ENCODE results near the gene RASAL2. TPM values are rescaled to one million over a fixed set of nuclear protein-coding genes. Genes with fewer than 3 reads are reported as not detected.

The RASAL2 gene
- total and polyA plus RNA-seq, 9 of the 15 experiments (the other 6 are each of a cell fraction or from before 2014, with no cell fraction given) = 0.13 to 1.0 (median 0.62) TPM

- 1% methylated on average over 3 of the region's 3 CpGs for WGBS (ENCODE audit: insufficient coverage, low coverage, missing lambda C conversion rate)
- no peak overlapping the region for H3K4me2 ChIP-seq (ENCODE audit: insufficient read depth, low read length)
Measured at GRCh38 chr1:178354816-178355215, 260.9 kb downstream of the RASAL2 start.

More at GRCh38 chr1:178354816-178355215, 260.9 kb downstream of the RASAL2 start:
- BruUV-seq (replicated peaks) = no TSS peak
- Histone ChIP-seq H4K20me1 (replicated peaks; ENCODE audit: control insufficient read depth, insufficient read depth, low read length) (no peaks in the 10 kb centered on the region), H3K9me1 (ENCODE audit: control insufficient read depth, insufficient read depth, low read length) (no peaks in the 10 kb centered on the region), H2AFZ (ENCODE audit: low read depth, low read length) (no peak overlapping the region), H3K27ac (ENCODE audit: extremely low read depth, low read depth, low read length) (no peak overlapping the region), H3K79me2 (ENCODE audit: control insufficient read depth, insufficient read depth, low read length) (no peaks in the 10 kb centered on the region), H3K27me3 (ENCODE audit: control insufficient read depth in 2 of 2, insufficient read depth in 2 of 2, low read length in 2 of 2) (no peaks in the 10 kb centered on the region), H3K9me3 (replicated peaks; ENCODE audit: control insufficient read depth, insufficient read depth, low read depth, low read length) (no peaks in the 10 kb centered on the region), H3K9ac (ENCODE audit: insufficient read depth in 1 of 2, low read depth in 2 of 2, low read length in 2 of 2) (no peak overlapping the region), H3K36me3 (ENCODE audit: control insufficient read depth, insufficient read depth, low read length) (no peaks in the 10 kb centered on the region), H3K4me1 (replicated peaks in 1 of 2; ENCODE audit: control insufficient read depth in 2 of 2, insufficient read depth in 2 of 2, low read length in 2 of 2) (no peaks in the 10 kb centered on the region), H3K4me3 (no peak overlapping the region)
- no peak for TF ChIP-seq CEBPZ (IDR thresholded peaks at IDR 0.05; ENCODE audit: borderline replicate concordance, low read depth, low read length)
- no peak for TF ChIP-seq PRPF4 (IDR thresholded peaks at IDR 0.05; ENCODE audit: insufficient read depth, low read depth, low read length, poor library complexity, severe bottlenecking)
- POLR2A ChIA-PET = no interaction called here
- FAIRE-seq (no peak), ATAC-seq (no peak), DNase-seq (ENCODE audit: extremely low read depth in 1 of 4, low spot score in 3 of 4) (no peak)
- in situ Hi-C loops (cut with MboI) = no loop called here
- intact Hi-C loops (cut with micrococcal nuclease) = no loop called here
- CTCF ChIA-PET (ENCODE audit: low intra/inter-chr PET ratio) = no interaction called here

All from K562 (cell line).